Measurements from ENCODE around the gene EIF2A.
A peak's percentile ranks its signal among the peaks of the same experiment; 100 is the strongest.
"Not testable (repeated sequence)": the region's sequence is repeated elsewhere in the genome, so short reads cannot be mapped to it uniquely, and the experiment has no call there.

Gene EIF2A

GRCh38 chr3:150544041-150544440 lies 2.5 kb upstream of the EIF2A start:
- no peak for DNase-seq

GRCh38 chr3:150544726-150545125 lies 1.9 kb upstream of the EIF2A start:
- no peak for DNase-seq

DNA sequence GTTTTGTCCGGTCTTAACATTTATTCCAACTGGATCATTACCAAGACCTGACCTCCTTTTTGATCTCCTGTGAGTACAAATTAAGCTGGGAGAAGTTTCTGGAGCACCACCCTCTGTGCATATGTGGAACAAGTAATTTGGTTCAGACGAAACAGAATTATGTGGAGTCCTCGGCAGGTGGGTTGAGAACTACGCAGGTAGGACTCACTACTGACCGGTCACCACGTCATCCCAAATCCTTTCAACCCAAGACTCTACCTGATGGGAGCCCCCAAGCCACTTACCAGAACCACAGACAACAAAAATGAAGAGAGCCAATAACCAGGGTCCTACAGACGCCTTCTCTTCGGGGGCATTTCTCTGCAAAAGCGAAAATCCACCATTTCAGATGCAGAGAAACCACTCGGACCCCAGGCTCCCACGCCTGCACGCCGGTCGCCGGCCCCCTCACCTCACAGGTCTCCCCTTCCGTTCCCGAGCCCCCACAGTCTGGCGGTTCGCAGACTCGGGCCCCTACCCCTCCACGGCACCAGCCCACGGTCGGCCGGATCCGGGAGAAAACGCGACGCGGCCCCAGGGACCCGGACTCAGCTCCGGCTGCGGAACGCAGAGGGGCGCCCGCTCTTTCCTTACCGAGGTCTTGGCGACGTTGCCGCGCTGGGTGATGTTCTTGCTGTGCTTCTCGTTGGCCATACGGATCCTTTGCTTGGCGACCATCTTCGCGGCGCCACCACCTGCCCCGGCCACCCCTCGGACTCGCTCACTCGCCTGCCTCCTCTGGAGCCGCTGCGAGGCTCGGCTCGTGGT lies 965 bp upstream of the EIF2A start:
- peak; percentile 57 for DNase-seq

DNA sequence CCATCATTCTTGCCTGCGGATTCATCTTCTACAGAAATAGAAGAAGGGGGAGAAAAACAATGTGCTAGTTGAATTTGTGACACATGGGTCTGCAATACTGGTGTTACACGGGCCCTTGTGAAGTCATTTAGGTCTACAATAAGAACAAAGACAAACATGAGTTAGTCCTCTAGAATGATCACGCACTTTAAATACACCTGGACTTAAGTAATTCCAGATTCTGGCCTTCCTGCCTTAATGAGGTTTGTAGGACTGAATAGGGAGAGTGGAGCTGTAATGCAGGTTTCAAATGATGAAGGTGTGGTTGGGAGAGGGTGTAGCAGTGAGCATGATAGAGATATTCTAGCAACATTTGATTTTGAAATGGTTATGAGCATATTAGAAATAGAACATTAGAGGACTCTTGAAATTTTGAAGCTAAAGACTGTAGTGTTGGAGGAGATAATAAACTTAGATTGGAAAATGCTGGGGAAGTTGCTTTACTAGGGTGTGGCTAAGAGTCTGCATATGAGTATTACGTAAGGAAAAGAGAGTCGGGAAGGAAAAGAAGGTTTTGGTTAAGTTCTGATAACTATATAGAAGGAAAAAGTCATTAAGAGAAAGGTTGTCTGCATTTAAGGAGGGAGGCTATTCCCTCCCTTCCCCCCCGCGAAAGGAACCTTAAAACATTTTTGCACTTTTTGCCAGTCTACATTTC lies 606 bp downstream of the EIF2A start:
- no peak for DNase-seq

GRCh38 chr3:150555859-150556436 lies 9.4 kb downstream of the EIF2A start:
- DNase-seq = no peak

DNA sequence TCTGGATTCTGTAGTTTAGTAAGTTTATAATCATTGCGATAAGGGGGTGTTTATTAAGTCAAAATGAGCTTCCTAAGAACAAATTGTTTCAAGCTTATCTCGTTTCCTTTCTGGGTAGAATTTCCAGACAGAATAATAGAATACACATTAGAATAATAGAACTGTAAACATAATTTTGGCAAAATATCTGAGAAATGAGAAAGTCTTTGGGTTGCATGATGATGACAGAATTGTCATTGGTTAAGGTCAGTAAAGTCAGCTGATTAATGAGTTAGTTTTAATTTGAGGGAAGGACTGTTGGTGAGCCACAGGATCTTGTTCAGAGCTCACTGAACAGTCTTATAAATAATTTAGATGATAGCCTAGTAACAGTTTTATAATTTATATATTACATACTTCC lies 10.2 kb downstream of the EIF2A start:
- no peak for DNase-seq

- no peak for DNase-seq
These were observed 11.1 kb downstream of the EIF2A start for GRCh38 chr3:150557725-150558124.

DNA sequence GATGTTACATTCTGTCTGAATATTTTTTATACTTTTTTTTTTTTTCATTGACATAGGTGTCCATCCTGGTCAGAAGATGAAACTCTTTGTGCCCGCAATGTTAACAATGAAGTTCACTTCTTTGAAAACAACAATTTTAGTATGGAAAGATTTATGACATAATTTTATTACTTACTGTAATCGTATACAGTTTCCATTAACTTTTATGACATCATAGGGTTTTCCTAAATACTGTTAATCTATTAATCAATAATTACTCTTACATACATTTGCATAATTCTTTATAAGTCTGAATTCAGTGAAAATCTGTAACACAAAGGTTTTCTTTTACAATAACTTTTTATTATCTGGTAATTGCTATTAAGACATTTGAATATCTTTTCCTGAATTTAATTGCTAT lies 17.7 kb downstream of the EIF2A start:
- no peak for DNase-seq

DNA sequence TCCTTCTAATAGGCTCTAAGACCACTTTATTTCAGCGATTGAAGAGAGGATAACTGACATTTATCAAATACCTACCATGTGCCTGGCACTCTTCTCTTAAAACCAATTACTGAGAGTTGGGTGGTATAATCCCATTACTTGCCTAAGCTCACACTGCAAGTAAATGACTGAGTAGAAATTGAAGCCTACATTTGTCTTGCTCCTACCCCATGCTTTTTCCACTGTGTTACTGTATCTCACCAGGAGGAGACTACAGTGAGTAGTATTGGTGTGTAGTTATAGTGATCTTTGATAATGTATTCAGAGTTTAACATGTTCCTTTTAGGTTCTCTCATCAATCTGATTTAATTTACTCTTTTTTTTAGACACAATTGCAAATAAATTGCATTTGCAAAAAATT lies 20.7 kb downstream of the EIF2A start:
- DNase-seq = no peak

- no peak for DNase-seq
These were observed 31.3 kb downstream of the EIF2A start for GRCh38 chr3:150577855-150578254.

DNA sequence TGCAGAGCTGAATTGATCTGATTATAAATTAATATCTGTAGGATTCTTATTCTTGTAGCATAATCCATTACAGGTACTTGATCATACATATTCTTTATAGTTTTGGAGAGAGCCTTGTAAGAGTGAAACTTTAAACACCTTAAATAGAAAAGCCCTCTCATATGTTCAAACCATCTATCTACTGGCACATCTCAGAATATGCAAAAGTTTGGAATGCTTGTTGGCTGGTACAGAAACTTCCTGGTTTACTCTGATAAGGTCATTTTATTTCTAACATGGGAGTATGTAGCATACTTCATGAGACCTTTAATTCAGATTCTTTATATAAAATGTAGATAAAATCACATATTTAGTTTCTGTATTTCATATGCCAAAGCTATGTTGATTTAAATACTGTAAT lies 34.6 kb downstream of the EIF2A start:
- DNase-seq = no peak

- DNase-seq = no peak
These were observed 36.0 kb downstream of the EIF2A start for GRCh38 chr3:150582620-150583019.

DNA sequence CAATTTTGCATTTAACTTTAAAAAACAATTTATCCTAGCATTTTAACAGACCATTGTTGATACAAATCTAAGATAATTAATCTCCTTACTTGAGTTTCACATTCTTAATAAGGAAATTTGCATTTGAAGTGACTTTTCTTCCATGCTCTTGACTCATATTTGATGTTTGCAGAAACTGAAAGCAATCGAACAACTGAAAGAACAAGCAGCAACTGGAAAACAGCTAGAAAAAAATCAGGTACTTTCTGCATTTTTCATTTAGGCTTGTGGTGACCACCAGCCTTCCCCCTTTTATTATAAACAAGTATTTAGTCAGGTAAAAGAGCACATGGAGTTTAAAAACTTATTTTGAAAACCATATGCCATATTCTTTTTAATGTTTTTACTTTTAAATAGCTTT lies 36.4 kb downstream of the EIF2A start:
- DNase-seq = no peak

- DNase-seq = no peak
These were observed 41.6 kb downstream of the EIF2A start for GRCh38 chr3:150588027-150588830.

GRCh38 chr3:150589759-150590158 lies 43.2 kb downstream of the EIF2A start:
- DNase-seq = no peak

DNA sequence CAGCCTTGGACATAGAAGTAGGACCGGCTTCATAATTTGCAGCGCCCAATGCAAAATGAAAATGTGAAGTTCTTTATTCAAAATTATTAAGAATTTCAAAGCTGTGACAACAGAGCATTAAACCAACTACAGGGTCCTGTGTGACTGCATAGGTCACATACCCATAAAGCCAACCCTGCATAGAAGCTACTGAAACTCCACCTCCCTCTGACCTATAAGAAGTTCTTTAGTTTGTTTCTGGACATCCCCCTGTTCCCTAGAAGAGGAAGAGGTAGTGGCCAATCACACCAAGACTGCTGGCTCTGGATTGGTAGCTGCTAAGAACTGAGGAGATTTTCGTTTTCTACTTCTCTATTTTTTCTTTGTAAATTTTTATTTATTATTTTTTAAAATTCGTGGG lies 47.6 kb downstream of the EIF2A start:
- DNase-seq = no peak

GRCh38 chr3:150597646-150598045 lies 51.1 kb downstream of the EIF2A start:
- DNase-seq = no peak

DNA sequence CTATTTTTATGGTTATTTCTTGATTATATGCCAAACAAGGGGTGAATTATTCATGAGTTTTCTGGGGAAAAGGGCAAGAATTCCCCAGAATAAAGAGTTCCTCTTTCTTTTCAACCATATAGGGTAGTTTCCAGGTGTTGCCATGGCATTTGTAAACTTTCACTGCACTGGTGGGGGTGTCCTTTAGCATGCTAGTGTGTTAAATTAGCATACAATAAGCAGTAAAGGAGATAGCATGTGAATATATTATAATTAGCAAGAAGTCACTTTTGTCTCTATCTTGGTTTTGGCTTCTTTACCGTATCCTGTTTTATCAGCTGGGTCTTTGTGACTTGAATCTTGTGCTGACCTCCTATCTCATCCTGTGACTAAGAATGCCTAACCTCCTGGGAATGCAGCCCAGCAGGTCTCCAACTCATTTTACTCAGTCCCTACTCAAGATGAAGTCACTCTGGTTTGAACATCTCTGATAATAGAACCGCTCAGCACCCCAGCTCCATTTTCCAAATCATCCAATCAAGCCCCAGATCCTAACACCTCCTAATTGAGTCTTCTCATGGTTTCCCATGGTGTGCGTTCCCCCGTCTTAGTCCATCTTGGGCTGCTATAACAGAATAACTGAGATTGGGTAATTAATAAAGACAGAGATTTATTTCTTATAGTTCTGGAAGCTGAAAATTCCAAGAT lies 53.2 kb downstream of the EIF2A start:
- DNase-seq = no peak

DNA sequence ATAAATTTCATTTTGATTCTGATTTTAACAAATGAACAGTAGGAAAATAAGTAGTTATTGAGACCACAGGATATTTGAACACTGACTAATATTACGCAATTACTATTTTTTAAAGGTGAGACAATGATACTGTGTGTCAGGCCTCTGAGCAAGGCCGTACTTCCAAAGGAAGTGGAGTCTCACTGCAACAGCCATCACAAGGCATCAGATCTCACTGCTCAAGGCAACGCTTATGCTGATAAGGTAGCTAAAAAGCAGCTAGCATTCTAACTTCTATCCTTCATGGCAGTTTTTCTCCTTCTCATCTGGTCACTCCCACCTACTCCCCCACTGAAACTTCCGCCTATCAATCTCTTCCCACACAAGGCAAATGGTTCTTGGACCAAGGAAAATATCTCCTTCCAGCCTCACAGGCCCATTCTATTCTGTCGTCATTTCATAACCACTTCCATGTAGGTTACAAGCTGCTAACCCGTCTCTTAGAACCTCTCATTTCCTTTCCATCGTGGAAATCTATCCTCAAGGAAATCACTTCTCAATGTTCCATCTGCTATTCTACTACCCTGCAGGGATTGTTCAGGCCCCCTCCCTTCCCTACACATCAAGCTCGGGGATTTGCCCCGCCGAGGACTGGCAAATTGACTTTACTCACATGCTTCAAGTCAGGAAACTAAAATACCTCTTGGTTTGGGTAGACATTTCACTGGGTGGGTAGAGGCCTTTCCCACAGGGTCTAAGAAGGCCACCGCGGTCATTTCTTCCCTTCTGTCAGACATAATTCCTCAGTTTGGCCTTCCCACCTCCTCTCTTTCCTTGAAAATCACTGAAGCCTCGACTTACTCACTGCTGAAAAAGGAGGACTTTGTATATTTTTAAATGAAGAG lies 54.3 kb downstream of the EIF2A start:
- not testable (repeated sequence) for DNase-seq

GRCh38 chr3:150602426-150603152 lies 56.0 kb downstream of the EIF2A start:
- no peak for DNase-seq

Measured in NK-92 treated with Interleukin-12 subunit alpha and Interleukin-12 subunit beta, amount 100 ng/mL, for 24 hours (cell line).